Activated CD4-positive, CD25-positive, alpha-beta regulatory T cell treated with anti-CD3 and anti-CD28 coated beads, Interleukin-2, amount 50 U/mL, for 72 hours (primary cell): ENCODE data around the gene GHDC.
"Not testable (repeated sequence)": the region's sequence is repeated elsewhere in the genome, so short reads cannot be mapped to it uniquely, and the experiment has no call there.

Experiments used
- DNase-seq: peaks from one replicate; pipeline ENCODE4 v3.0.0; 2021

Gene GHDC

GRCh38 chr17:42146911-42147607 lies 47.2 kb downstream of the GHDC start:
- no peak for DNase-seq

GRCh38 chr17:42143138-42143537 lies 51.2 kb downstream of the GHDC start:
- DNase-seq: not testable (repeated sequence)

- DNase-seq: no peak
Measured at GRCh38 chr17:42142371-42142896, 51.9 kb downstream of the GHDC start.

DNA sequence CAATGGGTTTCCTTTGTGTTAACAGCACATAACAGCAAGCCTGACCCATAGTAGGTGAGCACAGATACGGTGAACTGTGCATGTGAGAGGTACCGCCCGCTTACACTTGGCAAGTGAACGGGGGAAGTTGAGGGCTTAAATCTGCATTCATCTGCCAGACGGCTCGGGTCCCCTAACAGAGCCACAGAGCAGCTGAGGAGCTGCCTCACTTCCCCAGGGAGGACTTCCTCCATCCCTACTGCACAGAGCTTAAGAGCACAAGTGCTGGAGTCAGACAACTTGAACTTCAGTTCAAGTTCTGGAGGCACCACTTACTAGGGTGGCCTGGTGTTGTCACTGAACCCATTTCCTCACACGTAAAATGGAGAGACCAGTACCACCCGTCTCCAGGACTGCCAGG lies 52.9 kb downstream of the GHDC start:
- DNase-seq: no peak

DNA sequence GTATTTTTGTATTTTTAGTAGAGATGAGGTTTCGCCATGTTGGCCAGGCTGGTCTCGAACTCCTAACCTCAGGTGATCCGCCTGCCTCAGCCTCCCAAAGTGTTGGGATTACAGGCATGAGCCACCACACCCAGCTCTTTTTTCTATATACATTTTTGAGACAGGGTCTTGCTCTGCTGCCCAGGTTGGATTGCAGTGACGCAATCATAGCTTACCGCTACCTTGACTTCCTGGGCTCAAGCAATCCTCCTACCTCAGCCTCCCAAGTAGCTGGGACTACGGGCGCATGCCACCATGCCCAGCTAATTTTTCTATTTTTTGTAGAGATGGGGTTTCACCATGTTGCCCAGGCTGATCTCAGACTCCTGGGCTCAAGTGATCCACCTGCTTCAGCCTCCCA lies 53.6 kb downstream of the GHDC start:
- not testable (repeated sequence) for DNase-seq
